Body of pancreas (tissue), 4 donors: Measurements from ENCODE around the gene GLUD1.
"Not testable (repeated sequence)": the region's sequence is repeated elsewhere in the genome, so short reads cannot be mapped to it uniquely, and the experiment has no call there.

Source experiments
- CTCF ChIP-seq, 7 experiments: fragments of 450-650 bp in 4 of 7; fragments of 200-600 bp in 3 of 7; sonication (generic) in 3 of 7; IDR thresholded peaks; one replicate each; pipeline ENCODE4 v1.5.1; 2016 to 2019; ENCODE audit warnings: antibody characterized with exemption in 7 of 7
- POLR2A ChIP-seq, 3 donors: fragments of 450-650 bp; IDR thresholded peaks; one replicate each; pipeline ENCODE4 v1.6.1; 2016; ENCODE audit warnings: antibody characterized with exemption in 3 of 3, mild to moderate bottlenecking in 2 of 3

DNA sequence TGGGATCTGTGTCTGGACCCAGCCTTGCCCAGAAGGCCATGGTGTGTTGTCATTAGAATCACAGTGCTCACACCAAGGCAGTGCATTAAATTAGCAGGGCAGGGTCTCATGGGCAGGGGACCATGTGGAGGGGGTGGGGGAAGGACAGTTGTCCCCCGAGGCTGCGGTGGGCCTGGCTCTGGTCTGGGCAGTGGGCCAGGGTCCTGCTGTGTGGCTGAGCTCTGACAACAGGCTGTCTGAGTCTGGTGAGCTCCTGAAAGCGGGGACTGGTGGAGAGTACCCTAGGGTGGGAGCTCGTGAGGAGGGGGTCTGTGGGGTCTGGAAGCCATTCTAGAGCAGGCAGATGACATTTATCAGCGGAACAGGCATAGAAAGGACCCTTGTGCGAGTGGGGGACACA lies 76.5 kb downstream of the GLUD1 start:
- not testable (repeated sequence) for TF ChIP-seq CTCF, POLR2A (IDR thresholded peaks at IDR 0.05)
